ENCODE data around the gene SEH1L.

The SEH1L gene

DNA sequence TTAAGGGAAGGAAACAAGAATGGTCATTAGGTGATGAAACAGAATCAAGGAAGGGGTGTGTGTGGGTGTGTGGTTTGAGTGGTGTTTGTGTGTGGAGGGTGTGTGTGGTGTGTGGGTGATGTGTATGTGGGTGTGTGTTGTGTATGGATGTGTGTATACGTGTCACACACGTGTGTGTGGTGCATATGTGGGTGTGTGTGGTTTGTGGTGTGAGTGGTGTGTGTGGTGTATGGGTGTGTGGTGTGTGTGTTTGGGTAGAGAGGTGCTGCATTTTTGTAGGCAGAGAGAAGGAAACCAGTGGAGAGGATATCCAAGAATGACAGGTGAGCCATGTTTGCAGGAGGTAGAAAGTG is 42.3 kb downstream of the SEH1L start (continued):
- TF ChIP-seq, protein P1, sequence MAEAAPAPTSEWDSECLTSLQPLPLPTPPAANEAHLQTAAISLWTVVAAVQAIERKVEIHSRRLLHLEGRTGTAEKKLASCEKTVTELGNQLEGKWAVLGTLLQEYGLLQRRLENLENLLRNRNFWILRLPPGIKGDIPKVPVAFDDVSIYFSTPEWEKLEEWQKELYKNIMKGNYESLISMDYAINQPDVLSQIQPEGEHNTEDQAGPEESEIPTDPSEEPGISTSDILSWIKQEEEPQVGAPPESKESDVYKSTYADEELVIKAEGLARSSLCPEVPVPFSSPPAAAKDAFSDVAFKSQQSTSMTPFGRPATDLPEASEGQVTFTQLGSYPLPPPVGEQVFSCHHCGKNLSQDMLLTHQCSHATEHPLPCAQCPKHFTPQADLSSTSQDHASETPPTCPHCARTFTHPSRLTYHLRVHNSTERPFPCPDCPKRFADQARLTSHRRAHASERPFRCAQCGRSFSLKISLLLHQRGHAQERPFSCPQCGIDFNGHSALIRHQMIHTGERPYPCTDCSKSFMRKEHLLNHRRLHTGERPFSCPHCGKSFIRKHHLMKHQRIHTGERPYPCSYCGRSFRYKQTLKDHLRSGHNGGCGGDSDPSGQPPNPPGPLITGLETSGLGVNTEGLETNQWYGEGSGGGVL (tag by site-specific recombination; IDR thresholded peaks at IDR 0.05), result peak; percentile 56
- TF ChIP-seq SCRT1 (tag by site-specific recombination; IDR thresholded peaks at IDR 0.05; ENCODE audit: borderline replicate concordance) (no peak), SP7 (tag by site-specific recombination; IDR thresholded peaks at IDR 0.05) (peak; percentile 47), EGR2 (tag by site-specific recombination; IDR thresholded peaks at IDR 0.05; ENCODE audit: low read depth) (peak; percentile 100), ZBTB7A (tag by site-specific recombination; IDR thresholded peaks at IDR 0.05; ENCODE audit: low read depth) (peak; percentile 61; the same call in 1 of the 2 replicates), ZNF423 (tag by site-specific recombination; IDR thresholded peaks at IDR 0.05) (no peak), PRDM1 (tag by site-specific recombination; IDR thresholded peaks at IDR 0.05) (peak; percentile 46; the same call in 1 of the 2 replicates), ZNF792 (tag by site-specific recombination; IDR thresholded peaks at IDR 0.05) (0 out of 2 replicates have a peak, but pooled peaks have one; percentile 76), ZNF366 (tag by site-specific recombination; conservative IDR thresholded peaks at IDR 0.05) (peak; percentile 34; the same call in 1 of the 2 replicates), BCL11B (tag by site-specific recombination; IDR thresholded peaks at IDR 0.05; ENCODE audit: low read depth) (peak; percentile 63; the same call in 1 of the 2 replicates), KLF7 (tag by site-specific recombination; IDR thresholded peaks at IDR 0.05; ENCODE audit: borderline replicate concordance) (peak; percentile 21; the same call in 1 of the 2 replicates)
- TF ChIP-seq, protein P2, sequence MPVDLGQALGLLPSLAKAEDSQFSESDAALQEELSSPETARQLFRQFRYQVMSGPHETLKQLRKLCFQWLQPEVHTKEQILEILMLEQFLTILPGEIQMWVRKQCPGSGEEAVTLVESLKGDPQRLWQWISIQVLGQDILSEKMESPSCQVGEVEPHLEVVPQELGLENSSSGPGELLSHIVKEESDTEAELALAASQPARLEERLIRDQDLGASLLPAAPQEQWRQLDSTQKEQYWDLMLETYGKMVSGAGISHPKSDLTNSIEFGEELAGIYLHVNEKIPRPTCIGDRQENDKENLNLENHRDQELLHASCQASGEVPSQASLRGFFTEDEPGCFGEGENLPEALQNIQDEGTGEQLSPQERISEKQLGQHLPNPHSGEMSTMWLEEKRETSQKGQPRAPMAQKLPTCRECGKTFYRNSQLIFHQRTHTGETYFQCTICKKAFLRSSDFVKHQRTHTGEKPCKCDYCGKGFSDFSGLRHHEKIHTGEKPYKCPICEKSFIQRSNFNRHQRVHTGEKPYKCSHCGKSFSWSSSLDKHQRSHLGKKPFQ (tag by site-specific recombination; IDR thresholded peaks at IDR 0.05), result peak; percentile 78; the same call in 1 of the 2 replicates

DNA sequence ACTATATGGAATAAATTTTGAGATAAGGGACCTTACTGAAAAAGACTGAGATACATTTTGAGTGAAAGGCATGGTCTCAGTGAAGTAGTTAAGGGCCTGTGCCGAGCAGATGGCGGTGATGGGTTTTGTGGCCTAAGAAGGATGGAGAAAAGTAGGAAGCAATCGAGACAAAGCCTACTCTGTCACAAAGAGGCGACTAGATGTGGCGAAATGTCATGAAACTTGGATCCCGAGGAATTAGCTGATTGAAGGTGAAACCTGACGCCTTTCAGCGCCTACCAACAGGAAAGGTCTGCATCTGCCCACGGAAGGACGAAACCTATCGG is 42.8 kb downstream of the SEH1L start:
- Histone ChIP-seq H3K9me3 (ENCODE audit: control insufficient read depth, insufficient read depth, low read depth, low read length) (no peaks in the 10 kb centered on the region), H3K4me3 (ENCODE audit: low read depth, low read length) (peak overlapping the region; percentile 70), H3K4me1 (ENCODE audit: control insufficient read depth, insufficient read depth, low read length) (peaks cover 13% of the 10 kb centered on the region; the same call in 1 of the 2 replicates), H3K27ac (ENCODE audit: extremely low read depth, low read depth, low read length) (peak overlapping the region; percentile 91), H3K36me3 (ENCODE audit: control insufficient read depth in 2 of 2, insufficient read depth in 1 of 2, low read length in 2 of 2) (peaks cover 5 to 6% of the 10 kb centered on the region in 2 experiments; a peak in 1 of 3 replicates)
- ChIA-PET CTCF (interaction anchor here (0.6 to 1.0 kb wide), 5 partner anchors 17 to 812 kb away, joined by 3 to 6 read pairs (median 3); no protein-coding TSS in a partner anchor), POLR2A (interaction anchor here (0.6 to 2.5 kb wide), 37 partner anchors 8 to 1577 kb away, joined by 3 to 66 read pairs (median 4); partner anchors contain the start of genes AFG3L2, CEP76, FAM210A and PRELID3A)
- TF ChIP-seq PRDM1 (tag by site-specific recombination; IDR thresholded peaks at IDR 0.05) (peak; percentile 13), ZNF324 (tag by site-specific recombination; IDR thresholded peaks at IDR 0.05) (0 out of 2 replicates have a peak, but pooled peaks have one; percentile 41), ZNF626 (tag by site-specific recombination; IDR thresholded peaks at IDR 0.05) (no peak), ZNF174 (tag by site-specific recombination; IDR thresholded peaks at IDR 0.05) (no peak), MZF1 (tag by site-specific recombination; IDR thresholded peaks at IDR 0.05; ENCODE audit: borderline replicate concordance) (0 out of 2 replicates have a peak, but pooled peaks have one; percentile 72), ZNF239 (tag by site-specific recombination; IDR thresholded peaks at IDR 0.05) (peak; percentile 34; the same call in 1 of the 2 replicates), ZNF10 (tag by site-specific recombination; IDR thresholded peaks at IDR 0.05) (no peak), IKZF3 (tag by site-specific recombination; IDR thresholded peaks at IDR 0.05) (0 out of 2 replicates have a peak, but pooled peaks have one; percentile 13), ZNF561 (tag by site-specific recombination; IDR thresholded peaks at IDR 0.05; ENCODE audit: borderline replicate concordance) (0 out of 2 replicates have a peak, but pooled peaks have one; percentile 22), ZNF335 (tag by site-specific recombination; conservative IDR thresholded peaks at IDR 0.05) (peak; percentile 89; the same call in 1 of the 2 replicates)
- TF ChIP-seq, protein P3, sequence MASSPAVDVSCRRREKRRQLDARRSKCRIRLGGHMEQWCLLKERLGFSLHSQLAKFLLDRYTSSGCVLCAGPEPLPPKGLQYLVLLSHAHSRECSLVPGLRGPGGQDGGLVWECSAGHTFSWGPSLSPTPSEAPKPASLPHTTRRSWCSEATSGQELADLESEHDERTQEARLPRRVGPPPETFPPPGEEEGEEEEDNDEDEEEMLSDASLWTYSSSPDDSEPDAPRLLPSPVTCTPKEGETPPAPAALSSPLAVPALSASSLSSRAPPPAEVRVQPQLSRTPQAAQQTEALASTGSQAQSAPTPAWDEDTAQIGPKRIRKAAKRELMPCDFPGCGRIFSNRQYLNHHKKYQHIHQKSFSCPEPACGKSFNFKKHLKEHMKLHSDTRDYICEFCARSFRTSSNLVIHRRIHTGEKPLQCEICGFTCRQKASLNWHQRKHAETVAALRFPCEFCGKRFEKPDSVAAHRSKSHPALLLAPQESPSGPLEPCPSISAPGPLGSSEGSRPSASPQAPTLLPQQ (tag by site-specific recombination; IDR thresholded peaks at IDR 0.05), result no peak

Measured in HEK293 (cell line).